ENCODE data around the gene HNRNPF.

GRCh38 chr10:43371418-43371817 lies 37.6 kb downstream of the HNRNPF start, which contains the start of gene FXYD4:
- TF ChIP-seq CTCF (IDR thresholded peaks at IDR 0.05), result no peak
- no peak for TF ChIP-seq POLR2A (IDR thresholded peaks at IDR 0.05)
